ENCODE measurements around the gene BANK1. TPM values are rescaled to one million over a fixed set of nuclear protein-coding genes. Genes with fewer than 3 reads are reported as not detected.

Gene BANK1
- total and polyA plus RNA-seq, 2 of the 4 experiments (the other 2 are of a cell fraction) = under 0.01 to 0.51 TPM

GRCh38 chr4:101801958-101802357, 11.4 kb downstream of the BANK1 start:
- H4K91ac ChIP-seq (ENCODE audit: insufficient read depth, low read depth, low read length) = no peak overlapping the region
- no peak overlapping the region for H3K27ac ChIP-seq (ENCODE audit: insufficient read depth, low read length)
- H2AK5ac ChIP-seq (ENCODE audit: low read depth, low read length) = no peak overlapping the region
- no peaks in the 10 kb centered on the region for H4K20me1 ChIP-seq (ENCODE audit: insufficient read depth, low read length)
- no peak overlapping the region for H3K23ac ChIP-seq (ENCODE audit: low read depth, low read length)
- no peak overlapping the region for H3K56ac ChIP-seq (ENCODE audit: extremely low read depth, insufficient read depth, low read length)
- no CpG with 5 or more reads among the region's 3 CpGs for whole genome bisulfite sequencing, 2 experiments (ENCODE audit: extremely low coverage in 2 of 2, insufficient read length in 1 of 2)
- H2AK9ac ChIP-seq (replicated peaks; ENCODE audit: low read depth, low read length, poor library complexity) = no peak overlapping the region
- in situ Hi-C loops (cut with MboI; ENCODE audit: low sequenced_read_pairs) = no loop called here
- no peak overlapping the region for H2BK20ac ChIP-seq (ENCODE audit: low read depth, low read length)
- no peaks in the 10 kb centered on the region for H3K9me1 ChIP-seq (ENCODE audit: insufficient read depth, low read length)
- no peak overlapping the region for H4K8ac ChIP-seq (ENCODE audit: low read depth in 2 of 2, low read length in 2 of 2)
- BruUV-seq (replicated peaks) = no TSS peak
- no peaks in the 10 kb centered on the region for H3K36me3 ChIP-seq (ENCODE audit: control insufficient read depth, insufficient read depth, low read length)
- CTCF ChIA-PET = no interaction called here
- no peak overlapping the region for H3K18ac ChIP-seq (ENCODE audit: low read depth, low read length)
- H3K4me1 ChIP-seq (ENCODE audit: control insufficient read depth, insufficient read depth, low read length) = no peaks in the 10 kb centered on the region
- no peak overlapping the region for H3K14ac ChIP-seq (replicated peaks; ENCODE audit: low read depth, low read length)
- no peak overlapping the region for H3K9ac ChIP-seq (ENCODE audit: low read depth, low read length)
- no peak for ATAC-seq (ENCODE audit: low read depth)
- H2AFZ ChIP-seq (replicated peaks; ENCODE audit: low read length, poor library complexity) = no peak overlapping the region
- no peak overlapping the region for H3K4me3 ChIP-seq (ENCODE audit: insufficient read depth, low read depth, low read length)
- H3K4me2 ChIP-seq (ENCODE audit: low read depth, low read length) = no peak overlapping the region
- no peaks in the 10 kb centered on the region for H3K79me1 ChIP-seq (ENCODE audit: low read depth in 1 of 2, low read length in 2 of 2)
- POLR2A ChIA-PET (ENCODE audit: unreplicated experiment) = no interaction called here
- no peaks in the 10 kb centered on the region for H3K27me3 ChIP-seq (ENCODE audit: control insufficient read depth, insufficient read depth, low read length)
- no peak overlapping the region for H2BK5ac ChIP-seq (ENCODE audit: low read depth, low read length, poor library complexity, severe bottlenecking)
- H2BK120ac ChIP-seq (ENCODE audit: low read depth, low read length) = no peak overlapping the region
- no peak overlapping the region for H3K4ac ChIP-seq (ENCODE audit: low read depth, low read length)
- no peak for DNase-seq
- intact Hi-C loops (cut with micrococcal nuclease) = no loop called here
- dilution Hi-C loops (cut with HindIII; ENCODE audit: low sequenced_read_pairs, unreplicated experiment) = no loop called here
- TF ChIP-seq CEBPB (IDR thresholded peaks at IDR 0.05; ENCODE audit: low read depth, low read length) = no peak
- no peak for TF ChIP-seq SMC3 (IDR thresholded peaks at IDR 0.05; ENCODE audit: low read depth, low read length)
- TF ChIP-seq ELK1 (IDR thresholded peaks at IDR 0.05; ENCODE audit: borderline replicate concordance, low read depth, low read length) = no peak
- H3K9me3 ChIP-seq (ENCODE audit: control insufficient read depth, insufficient read depth, low read length) = no peaks in the 10 kb centered on the region
- H2BK15ac ChIP-seq (ENCODE audit: low read depth, low read length) = no peak overlapping the region
- H4K5ac ChIP-seq (ENCODE audit: low read depth, low read length) = no peak overlapping the region
